Stimulated activated CD4-positive, alpha-beta T cell treated with anti-CD3 and anti-CD28 coated beads, Interleukin-12 subunit alpha, Interleukin-12 subunit beta, amount 100 ng/mL, for 24 hours (primary cell): ENCODE data around the gene STXBP6.
"Not testable (repeated sequence)": the region's sequence is repeated elsewhere in the genome, so short reads cannot be mapped to it uniquely, and the experiment has no call there.

Experiments
- DNase-seq, 2 experiments: peaks; one replicate each; pipeline ENCODE4 v3.0.0-alpha.2; 2020; ENCODE audit warnings: low read depth in 2 of 2

Gene STXBP6

GRCh38 chr14:24986206-24986893, 63.6 kb downstream of the STXBP6 start:
- no peak for DNase-seq

- no peak for DNase-seq
These were observed 64.9 kb downstream of the STXBP6 start for GRCh38 chr14:24984846-24985589.

- DNase-seq: no peak
These were observed 67.3 kb downstream of the STXBP6 start for GRCh38 chr14:24982472-24983155.

- DNase-seq: no peak
These were observed 70.2 kb downstream of the STXBP6 start for GRCh38 chr14:24979725-24980239.

GRCh38 chr14:24978862-24979724, 70.9 kb downstream of the STXBP6 start:
- no peak for DNase-seq

- DNase-seq: no peak
These were observed 73.3 kb downstream of the STXBP6 start for GRCh38 chr14:24976602-24977001.

GRCh38 chr14:24975393-24975792, 74.6 kb downstream of the STXBP6 start:
- DNase-seq: no peak

- DNase-seq: no peak
These were observed 75.2 kb downstream of the STXBP6 start for GRCh38 chr14:24974591-24975374.

- DNase-seq: no peak
These were observed 77.1 kb downstream of the STXBP6 start for GRCh38 chr14:24972844-24973243.

- DNase-seq: no peak
These were observed 78.7 kb downstream of the STXBP6 start for GRCh38 chr14:24971255-24971654.

- no peak for DNase-seq
These were observed 83.4 kb downstream of the STXBP6 start for GRCh38 chr14:24966579-24966964.

GRCh38 chr14:24965934-24966578, 83.9 kb downstream of the STXBP6 start:
- DNase-seq: no peak

- DNase-seq: no peak
These were observed 84.4 kb downstream of the STXBP6 start for GRCh38 chr14:24965578-24965933.

GRCh38 chr14:24964591-24964990, 85.4 kb downstream of the STXBP6 start:
- no peak for DNase-seq

- DNase-seq: no peak
These were observed 85.9 kb downstream of the STXBP6 start for GRCh38 chr14:24964048-24964447.

GRCh38 chr14:24962118-24962517, 87.8 kb downstream of the STXBP6 start:
- DNase-seq: not testable (repeated sequence)

- no peak for DNase-seq
These were observed 89.1 kb downstream of the STXBP6 start for GRCh38 chr14:24960816-24961215.

- no peak for DNase-seq
These were observed 90.1 kb downstream of the STXBP6 start for GRCh38 chr14:24959791-24960331.

- no peak for DNase-seq
These were observed 91.7 kb downstream of the STXBP6 start for GRCh38 chr14:24958271-24958670.

- DNase-seq: no peak
These were observed 92.1 kb downstream of the STXBP6 start for GRCh38 chr14:24957814-24958213.
